Testis (tissue), 3 donors: ENCODE data around the gene STRAP. TPM values are rescaled to one million over a fixed set of nuclear protein-coding genes. Genes with fewer than 3 reads are reported as not detected.

Experiments used
- DNase-seq: peaks from one replicate; pipeline ENCODE4 v3.0.0-alpha.2; 2019
- H3K27ac ChIP-seq, 2 donors: fragments of 200-600 bp; sonication (generic); one replicate each; pipeline ENCODE4 v1.5.1; 2019
- H3K27me3 ChIP-seq: fragments of 200-600 bp; sonication (generic); one replicate; pipeline ENCODE4 v1.5.1; 2019
- H3K36me3 ChIP-seq: fragments of 200-600 bp; sonication (generic); one replicate; pipeline ENCODE4 v1.5.1; 2017; ENCODE audit warnings: low read depth; ENCODE audit errors: missing control alignments
- H3K4me1 ChIP-seq: fragments of 200-600 bp; sonication (generic); one replicate; pipeline ENCODE4 v1.5.1; 2019
- H3K4me3 ChIP-seq, 2 donors: fragments of 200-600 bp; sonication (generic); one replicate each; pipeline ENCODE4 v1.5.1; 2017 to 2019
- H3K9me3 ChIP-seq: fragments of 200-600 bp; sonication (generic); one replicate; pipeline ENCODE4 v1.5.1; 2017
- POLR2A ChIP-seq: fragments of 450-650 bp; IDR thresholded peaks from one replicate; pipeline ENCODE4 v1.6.1; 2017; ENCODE audit warnings: antibody characterized with exemption, mild to moderate bottlenecking, moderate library complexity
- WGBS, 2 donors: methylation state at CpG; one replicate each; pipeline ENCODE4 v1.1.5; 2018; 5-methylcytosine and 5-hydroxymethylcytosine counted together
- intact Hi-C: fragments of 100-400 bp; cut with DNase I; formaldehyde crosslinking; loops from one replicate; pipeline ENCODE4 v1.15.1; 2023; ENCODE audit warnings: low total_unique reads
- polyA plus RNA-seq: library from polyadenylated mRNA; stranded (reverse); fragments of 350-450 nt; fragmentation: Illumina TruSeq; extraction: RNeasy Lipid Tissue Mini Kit (QIAGEN cat#74804); gene quantifications from one replicate; pipeline ENCODE4 v1.2.3, GENCODE V29; 2014; ENCODE audit warnings: low read depth, low replicate concordance; ENCODE audit not compliant: insufficient read depth
- total RNA-seq, 2 donors: library from RNA; depleted of rRNA; stranded (reverse); fragments of >200 nt; gene quantifications; one replicate each; pipeline ENCODE4 v1.2.3, GENCODE V29; 2016
- TF ChIP-seq, protein P1 (sequence below), 3 experiments: fragments of 450-650 bp in 2 of 3; fragments of 200-600 bp in 1 of 3; sonication (generic) in 1 of 3; IDR thresholded peaks; one replicate each; pipeline ENCODE4 v1.5.1; 2016 to 2019; ENCODE audit warnings: antibody characterized with exemption in 3 of 3, mild to moderate bottlenecking in 2 of 3, moderate library complexity in 1 of 3

Gene STRAP
- total and polyA plus RNA-seq, 3 donors from 2014 or later, result 57.0 to 123 (median 76.6) TPM

DNA sequence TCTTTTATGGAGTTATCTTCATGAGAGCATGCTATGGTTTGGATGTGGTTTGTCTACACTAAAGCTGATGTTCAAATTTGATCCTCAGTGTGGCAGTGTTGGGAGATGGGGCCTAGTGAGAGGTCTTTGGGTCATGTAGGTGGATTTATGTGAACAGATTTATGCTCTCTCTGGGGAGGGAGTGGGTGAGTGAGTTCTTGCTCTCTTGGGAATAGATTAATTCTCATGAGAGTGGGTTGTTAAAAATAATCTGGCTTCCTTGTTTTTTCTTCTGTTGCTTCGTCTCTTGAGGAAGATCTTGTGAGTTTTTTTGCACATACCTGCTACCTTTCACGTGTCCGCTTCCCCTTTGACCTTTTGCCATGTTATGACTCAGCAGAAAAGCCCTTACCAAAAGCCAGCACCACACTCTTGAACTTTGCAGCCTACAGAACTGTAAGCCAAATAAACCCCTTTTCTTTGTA, 49.4 kb downstream of the STRAP start:
- WGBS, 2 donors, result 65 to 76% methylated on average over 3 of the region's 3 CpGs

DNA sequence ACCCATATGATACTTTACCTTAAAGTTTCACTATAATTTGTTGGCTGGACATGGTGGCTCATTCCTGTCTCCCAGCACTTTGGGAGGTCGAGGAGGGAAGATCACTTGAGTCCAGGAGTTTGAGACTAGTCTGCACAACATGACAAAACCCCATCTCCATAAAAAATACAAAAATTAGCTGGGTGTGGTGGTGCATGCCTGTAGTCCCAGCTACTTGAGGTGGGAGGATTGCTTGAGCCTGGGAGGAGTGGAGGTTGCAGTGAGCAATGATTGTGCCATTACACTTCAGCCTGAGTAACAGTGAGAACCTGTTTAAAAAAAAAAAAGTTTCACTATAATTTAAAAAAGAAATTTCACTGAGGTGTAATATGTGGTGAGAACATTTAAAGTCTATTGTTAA, 50.1 kb downstream of the STRAP start:
- no peaks in the 10 kb centered on the region for H3K4me1 ChIP-seq
- WGBS, 2 donors, result 90 to 100% methylated on average over 1 of the region's 1 CpG
- H3K27me3 ChIP-seq, result no peaks in the 10 kb centered on the region
- H3K27ac ChIP-seq, result no peak overlapping the region
- H3K36me3 ChIP-seq, result no peaks in the 10 kb centered on the region
- no peak for TF ChIP-seq POLR2A
- TF ChIP-seq, protein P1, sequence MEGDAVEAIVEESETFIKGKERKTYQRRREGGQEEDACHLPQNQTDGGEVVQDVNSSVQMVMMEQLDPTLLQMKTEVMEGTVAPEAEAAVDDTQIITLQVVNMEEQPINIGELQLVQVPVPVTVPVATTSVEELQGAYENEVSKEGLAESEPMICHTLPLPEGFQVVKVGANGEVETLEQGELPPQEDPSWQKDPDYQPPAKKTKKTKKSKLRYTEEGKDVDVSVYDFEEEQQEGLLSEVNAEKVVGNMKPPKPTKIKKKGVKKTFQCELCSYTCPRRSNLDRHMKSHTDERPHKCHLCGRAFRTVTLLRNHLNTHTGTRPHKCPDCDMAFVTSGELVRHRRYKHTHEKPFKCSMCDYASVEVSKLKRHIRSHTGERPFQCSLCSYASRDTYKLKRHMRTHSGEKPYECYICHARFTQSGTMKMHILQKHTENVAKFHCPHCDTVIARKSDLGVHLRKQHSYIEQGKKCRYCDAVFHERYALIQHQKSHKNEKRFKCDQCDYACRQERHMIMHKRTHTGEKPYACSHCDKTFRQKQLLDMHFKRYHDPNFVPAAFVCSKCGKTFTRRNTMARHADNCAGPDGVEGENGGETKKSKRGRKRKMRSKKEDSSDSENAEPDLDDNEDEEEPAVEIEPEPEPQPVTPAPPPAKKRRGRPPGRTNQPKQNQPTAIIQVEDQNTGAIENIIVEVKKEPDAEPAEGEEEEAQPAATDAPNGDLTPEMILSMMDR (IDR thresholded peaks at IDR 0.05), result no peak
- no peak for DNase-seq
- intact Hi-C loops, result no loop called here
- no peak overlapping the region for H3K4me3 ChIP-seq
- H3K9me3 ChIP-seq, result no peaks in the 10 kb centered on the region

More for the DNA sequence above, 49.4 kb downstream of the STRAP start:
- Histone ChIP-seq H3K4me1 (no peaks in the 10 kb centered on the region), H3K9me3 (no peaks in the 10 kb centered on the region), H3K27ac (no peak overlapping the region), H3K36me3 (no peaks in the 10 kb centered on the region), H3K4me3 (no peak overlapping the region), H3K27me3 (no peaks in the 10 kb centered on the region)
- TF ChIP-seq POLR2A, result no peak
- TF ChIP-seq, protein P1 (IDR thresholded peaks at IDR 0.05), result no peak
- no peak for DNase-seq
- intact Hi-C loops, result no loop called here

DNA sequence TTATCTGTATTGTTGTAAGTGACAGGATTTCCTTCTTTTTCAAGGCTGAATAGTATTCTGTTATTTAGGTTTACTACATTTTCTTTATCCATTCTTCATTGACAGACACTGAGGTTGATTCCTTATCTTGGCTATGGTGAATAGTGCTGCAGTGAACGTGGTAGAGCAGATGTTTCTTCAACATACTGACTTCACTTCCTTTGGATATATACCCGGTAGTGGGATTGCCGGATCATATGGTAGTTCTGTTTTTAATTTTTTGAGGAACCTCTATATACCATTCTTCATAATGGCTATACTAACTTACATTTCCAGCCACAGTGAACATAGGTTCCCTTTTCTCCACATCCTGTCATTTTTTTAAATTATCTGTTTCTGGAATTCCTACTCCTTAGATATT, 50.8 kb downstream of the STRAP start:
- H3K27ac ChIP-seq, result no peak overlapping the region
- H3K36me3 ChIP-seq, result no peaks in the 10 kb centered on the region
- TF ChIP-seq, protein P1 (IDR thresholded peaks at IDR 0.05), result no peak
- no peak for TF ChIP-seq POLR2A
- H3K27me3 ChIP-seq, result no peaks in the 10 kb centered on the region
- no peak for DNase-seq
- no peaks in the 10 kb centered on the region for H3K9me3 ChIP-seq
- no peaks in the 10 kb centered on the region for H3K4me1 ChIP-seq
- WGBS, 2 donors, result 87 to 95% methylated on average over 3 of the region's 3 CpGs
- intact Hi-C loops, result no loop called here
- H3K4me3 ChIP-seq, result no peak overlapping the region

DNA sequence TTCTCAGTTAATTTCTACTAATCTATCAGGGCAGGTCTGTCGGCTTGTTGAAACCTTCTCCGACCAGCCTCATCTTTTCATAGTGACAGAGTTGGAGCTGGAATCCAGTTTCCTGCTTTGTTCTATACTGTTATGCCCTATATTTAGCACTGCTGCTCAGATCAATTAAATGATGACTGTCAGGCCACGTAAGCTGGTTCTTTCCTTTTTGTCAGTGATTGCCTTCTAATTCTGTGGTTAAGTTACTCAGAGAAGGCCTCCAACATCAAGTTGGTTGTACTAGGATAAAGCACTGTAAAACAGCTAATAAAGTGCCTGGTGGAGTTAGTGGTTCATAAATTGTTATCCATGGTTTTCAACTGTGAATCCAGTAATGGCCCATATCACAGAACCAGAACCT, 51.6 kb downstream of the STRAP start:
- Histone ChIP-seq H3K9me3 (no peaks in the 10 kb centered on the region), H3K27ac (no peak overlapping the region), H3K36me3 (no peaks in the 10 kb centered on the region), H3K4me1 (no peaks in the 10 kb centered on the region), H3K27me3 (no peaks in the 10 kb centered on the region), H3K4me3 (no peak overlapping the region)
- intact Hi-C loops, result no loop called here
- DNase-seq, result no peak
- TF ChIP-seq, protein P1 (IDR thresholded peaks at IDR 0.05), result no peak
- TF ChIP-seq POLR2A, result no peak
- WGBS, 2 donors, result 72 to 80% methylated on average over 3 of the region's 3 CpGs

DNA sequence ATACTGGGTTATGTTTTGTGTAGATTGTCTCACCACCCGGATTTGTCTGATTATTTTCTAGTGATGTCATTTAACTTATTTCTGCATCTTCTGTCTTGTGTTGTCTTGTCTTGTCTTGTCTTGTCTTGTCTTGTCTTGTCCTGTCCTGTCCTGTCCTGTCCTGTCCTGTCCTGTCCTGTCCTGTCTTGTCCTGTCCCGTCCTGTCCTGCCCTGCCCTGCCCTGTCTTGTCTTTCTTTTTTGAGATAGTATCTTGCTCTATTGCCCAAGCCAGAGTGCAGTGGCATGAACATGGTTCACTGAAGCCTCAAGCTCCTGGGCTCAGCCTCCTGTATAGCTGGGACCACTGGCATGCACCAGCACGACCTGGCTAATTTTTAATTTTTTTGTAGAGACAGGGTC, 54.6 kb downstream of the STRAP start:
- H3K27me3 ChIP-seq, result no peaks in the 10 kb centered on the region
- H3K36me3 ChIP-seq, result no peaks in the 10 kb centered on the region
- 92 to 94% methylated on average over 3 of the region's 3 CpGs for WGBS, 2 donors
- intact Hi-C loops, result no loop called here
- H3K4me1 ChIP-seq, result no peaks in the 10 kb centered on the region
- no peak overlapping the region for H3K4me3 ChIP-seq
- H3K27ac ChIP-seq, result no peak overlapping the region
- no peaks in the 10 kb centered on the region for H3K9me3 ChIP-seq
- no peak for DNase-seq
- TF ChIP-seq, protein P1 (IDR thresholded peaks at IDR 0.05), result no peak
- no peak for TF ChIP-seq POLR2A
